ENCODE data around the gene SMAD3.

The SMAD3 gene

DNA sequence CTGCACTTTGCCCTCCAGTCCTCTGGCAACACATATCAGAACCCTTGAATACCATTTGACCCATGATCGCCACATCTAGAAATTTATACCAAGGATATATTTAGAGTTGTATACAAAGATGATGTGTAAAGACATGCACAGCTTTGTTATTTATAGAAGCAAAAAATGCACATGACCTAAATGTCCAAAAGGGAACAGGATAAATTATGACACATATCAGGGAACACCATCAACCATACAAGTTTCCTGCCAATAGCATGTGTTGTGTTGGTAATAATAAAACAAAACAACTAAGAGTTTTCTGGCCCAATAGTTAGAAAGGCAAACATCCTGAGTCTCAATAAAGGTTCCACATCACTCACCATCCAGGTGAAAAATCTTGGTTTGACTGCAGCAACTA, 137.6 kb downstream of the SMAD3 start:
- DNase-seq: no peak

DNA sequence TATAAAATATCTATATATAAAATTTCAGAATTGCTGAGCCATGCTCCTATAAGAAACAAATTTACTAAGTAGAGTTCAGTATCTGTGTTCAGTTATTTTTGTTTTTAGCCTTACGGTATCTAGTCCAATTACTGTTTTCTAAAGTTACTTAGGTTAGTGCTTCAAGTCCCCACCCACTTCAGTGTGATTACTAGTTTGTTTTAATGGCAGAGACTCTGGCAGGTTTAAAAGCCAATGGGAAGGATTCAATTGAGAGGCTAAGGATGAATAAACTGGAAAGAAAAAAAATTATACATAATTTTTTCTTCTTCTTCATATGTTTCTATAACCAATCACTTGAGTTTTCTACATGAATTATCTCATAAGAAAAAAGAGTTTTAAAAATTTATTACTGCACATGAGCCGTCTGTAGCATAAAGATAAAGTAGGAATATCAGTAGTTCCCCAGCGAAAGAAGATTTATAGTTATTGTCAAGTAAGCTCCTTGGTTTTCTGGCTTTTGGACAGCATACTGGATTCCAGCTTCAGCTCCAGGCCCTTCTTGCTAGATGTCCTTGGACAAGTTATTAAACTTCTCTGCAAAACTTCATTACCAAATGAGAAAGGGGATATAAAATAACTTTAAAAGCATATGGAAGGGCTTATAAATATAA, 142.3 kb downstream of the SMAD3 start:
- DNase-seq: no peak

DNA sequence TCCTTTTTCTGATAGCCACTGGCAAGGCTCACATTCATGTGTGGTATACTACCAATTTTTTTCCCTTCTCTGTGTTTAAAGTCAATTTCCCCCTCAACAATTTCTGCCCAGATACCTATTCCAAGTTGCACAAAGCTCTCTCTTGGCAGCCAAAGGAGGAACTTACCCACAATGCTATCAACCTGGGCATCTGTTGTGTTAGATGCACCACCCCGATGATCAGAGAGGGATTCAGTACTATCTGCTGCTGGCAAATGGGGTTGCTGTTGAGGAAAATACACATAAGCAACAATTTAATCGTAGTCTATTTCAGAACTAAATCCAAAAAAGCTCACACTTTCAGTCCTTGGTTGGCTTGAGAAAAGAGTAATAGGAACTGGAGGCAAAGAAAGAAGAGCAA, 143.0 kb downstream of the SMAD3 start:
- DNase-seq: no peak

DNA sequence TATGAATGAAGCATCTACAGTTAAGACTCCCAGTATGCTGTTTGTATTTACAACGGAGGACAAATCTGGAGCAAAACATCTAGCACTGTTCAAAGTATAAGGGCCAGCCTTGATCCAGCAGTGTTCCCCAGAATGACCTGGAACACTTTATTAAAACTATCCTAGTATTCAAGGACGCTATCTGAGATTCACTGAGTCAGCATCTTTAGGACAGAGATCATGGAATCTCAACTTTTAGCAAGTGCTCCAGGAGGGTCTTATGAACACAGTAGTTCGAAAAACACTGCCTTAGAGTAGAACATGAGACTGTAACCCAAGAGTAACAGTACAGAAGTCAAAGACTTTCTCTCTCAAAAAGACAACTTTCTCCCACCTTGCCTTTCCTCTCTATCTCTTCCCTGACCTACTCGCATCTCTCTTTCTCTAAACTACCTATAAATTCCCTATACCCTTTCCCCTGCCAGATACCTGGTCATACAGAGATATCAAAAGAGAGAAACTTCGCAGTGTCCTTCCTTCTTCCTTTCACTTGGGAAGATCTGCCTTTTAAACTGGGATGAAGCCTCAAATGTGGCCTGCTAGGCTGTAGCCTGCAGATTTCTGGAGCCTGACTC, 145.3 kb downstream of the SMAD3 start:
- no peak for DNase-seq

DNA sequence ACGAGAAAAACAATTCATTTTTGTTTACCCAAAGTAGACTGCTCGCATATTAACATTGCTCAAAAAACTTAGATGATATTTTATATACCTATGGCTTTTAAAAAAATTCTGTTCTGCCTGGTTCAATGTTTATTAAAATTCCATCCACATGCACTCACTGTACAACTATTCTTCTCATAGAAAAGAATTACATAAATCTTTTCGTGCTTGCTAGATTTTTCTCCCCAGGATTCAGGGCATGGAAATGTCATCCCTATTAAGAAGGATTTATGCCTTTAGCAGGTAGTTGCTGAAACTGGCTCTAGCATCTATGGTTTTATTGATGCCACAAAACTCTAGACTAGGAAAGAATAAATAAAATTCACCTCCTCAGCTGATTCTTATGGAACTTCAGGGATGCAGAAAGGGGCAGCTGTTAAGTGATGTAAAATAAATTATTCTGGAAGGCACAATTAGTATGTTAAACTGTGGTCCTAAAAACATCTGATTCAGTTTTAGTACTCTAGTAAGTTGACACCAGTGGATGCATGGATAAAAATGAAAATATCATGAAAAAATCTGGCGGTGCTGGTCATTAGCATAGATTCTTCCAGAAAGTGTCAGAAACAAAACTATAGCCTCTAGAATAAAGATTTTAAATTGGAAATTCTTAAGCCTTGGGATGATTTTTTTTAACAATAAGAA, 147.4 kb downstream of the SMAD3 start:
- no peak for DNase-seq

DNA sequence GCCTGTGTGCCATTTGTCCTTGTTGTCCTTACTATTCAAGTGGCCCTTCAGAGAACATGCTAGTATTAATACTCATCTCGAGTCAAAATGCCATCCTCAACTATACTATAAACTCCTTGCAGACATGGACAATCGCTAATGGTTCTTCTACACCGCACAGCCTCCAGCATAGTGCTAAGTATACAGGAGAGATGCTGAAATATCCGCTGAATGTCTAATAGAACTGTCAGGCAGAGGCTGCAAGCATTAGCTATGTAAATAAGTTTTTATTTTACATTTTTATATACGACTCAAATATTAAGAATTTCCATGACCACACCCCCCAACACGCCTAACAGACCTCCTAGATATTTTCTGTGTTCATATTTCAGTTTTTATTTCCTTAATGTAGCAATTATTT, 149.7 kb downstream of the SMAD3 start:
- no peak for DNase-seq

DNA sequence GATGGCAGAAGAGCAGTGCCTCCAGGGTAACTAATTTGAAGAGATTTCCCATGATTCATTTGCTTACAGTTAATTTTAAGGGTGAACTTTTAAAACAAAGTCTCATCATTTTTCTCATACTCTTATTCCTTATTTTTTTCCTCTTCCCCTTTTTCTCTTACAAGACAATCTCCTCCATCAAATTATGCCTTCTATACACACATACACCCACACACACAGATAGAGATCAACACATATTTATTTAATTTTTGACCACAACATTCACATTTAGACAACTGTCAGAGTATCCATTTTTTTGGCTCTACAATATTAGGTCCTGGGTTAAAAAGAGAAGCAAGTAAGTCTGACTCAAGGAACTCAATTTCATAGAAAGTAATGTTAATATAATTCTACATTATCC, 151.5 kb downstream of the SMAD3 start:
- DNase-seq: no peak

DNA sequence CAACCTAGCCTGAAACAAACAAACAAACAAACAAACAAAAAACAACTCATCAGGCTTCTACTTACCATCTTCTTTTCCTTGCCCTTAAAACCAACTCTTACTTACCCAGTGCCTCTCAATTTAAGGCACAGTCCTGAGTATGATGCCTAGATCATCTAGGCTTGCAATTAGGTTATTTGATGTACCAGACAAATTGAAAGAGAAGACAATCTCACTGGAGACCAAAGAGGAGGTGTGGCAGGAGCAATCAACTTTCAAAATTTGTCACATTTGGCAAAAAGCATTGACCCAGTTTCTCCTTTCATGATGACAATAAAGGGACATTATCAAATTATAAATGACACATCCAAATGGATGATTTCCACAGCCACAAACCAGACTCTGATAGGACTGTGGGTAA, 153.0 kb downstream of the SMAD3 start:
- no peak for DNase-seq

DNA sequence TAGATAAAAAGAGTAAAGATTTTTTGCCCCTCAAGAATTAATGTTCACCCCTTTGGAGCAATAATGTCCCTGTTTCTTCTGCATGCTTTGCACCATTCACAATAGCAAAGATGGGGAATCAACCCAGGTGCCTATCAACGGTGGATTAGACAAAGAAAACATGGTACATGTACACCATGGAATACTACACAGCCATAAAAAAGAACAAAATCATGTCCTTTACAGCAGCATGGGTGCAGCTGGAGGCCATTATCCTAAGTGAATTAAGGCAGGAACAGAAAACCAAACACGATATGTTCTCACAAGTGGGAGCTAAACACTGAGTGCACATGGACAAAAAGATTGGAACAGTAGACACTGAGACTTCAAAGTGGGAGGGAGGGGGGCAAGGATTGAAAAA, 153.9 kb downstream of the SMAD3 start:
- DNase-seq: no peak

DNA sequence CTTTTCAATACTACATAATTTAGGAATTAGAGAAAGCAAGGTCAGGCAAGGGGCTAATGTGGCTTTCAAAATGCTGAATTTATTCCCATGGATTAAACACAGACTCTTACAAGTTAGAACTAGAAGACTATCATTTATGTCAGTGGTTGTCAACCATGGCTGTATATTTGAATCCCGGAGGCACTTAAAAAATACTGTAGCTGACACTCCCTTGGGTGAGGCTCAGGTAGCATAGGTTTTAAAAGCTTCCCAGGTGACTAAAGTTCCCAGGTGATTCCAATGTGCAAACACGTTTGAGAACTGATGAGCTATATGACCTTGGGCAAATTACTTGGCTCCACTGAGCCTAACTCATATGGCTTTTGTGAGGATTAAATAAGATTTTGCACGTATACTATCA, 159.5 kb downstream of the SMAD3 start:
- no peak for DNase-seq

DNA sequence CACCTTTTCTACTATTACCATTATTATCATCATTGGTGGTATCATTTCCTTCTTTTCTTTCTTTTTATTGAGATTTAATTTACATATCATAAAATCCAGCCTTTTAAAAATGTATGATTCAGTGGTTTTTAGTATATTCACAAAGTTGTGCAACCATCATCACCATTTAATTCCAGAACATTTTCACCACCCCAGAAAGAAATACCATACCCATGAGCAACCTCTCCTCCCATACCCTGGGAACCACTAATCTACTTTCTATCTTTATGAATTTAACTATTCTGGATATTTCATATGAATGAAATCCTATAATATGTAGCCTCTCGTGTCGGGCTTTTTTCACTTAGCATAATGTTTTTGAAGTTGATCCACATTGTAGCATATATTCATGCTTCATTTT, 159.9 kb downstream of the SMAD3 start:
- DNase-seq: no peak

DNA sequence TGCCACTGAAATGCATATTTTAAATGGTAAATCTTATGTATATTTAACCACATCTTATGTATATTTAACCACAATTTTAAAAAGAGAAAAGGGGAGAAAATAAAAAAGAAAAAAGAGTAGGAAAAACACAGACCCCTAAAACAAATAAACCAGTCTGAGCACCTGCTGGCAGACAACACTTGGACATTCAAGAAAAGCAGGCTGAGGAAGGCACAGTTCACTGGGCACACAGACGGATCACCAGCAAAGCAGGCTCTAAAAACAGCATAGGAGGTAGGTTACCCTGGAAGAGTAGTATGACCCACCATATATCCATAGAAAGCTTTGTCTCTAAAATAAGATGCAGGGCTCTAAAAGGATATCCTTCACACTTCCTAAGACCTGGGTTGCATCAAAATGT, 162.0 kb downstream of the SMAD3 start:
- DNase-seq: no peak

DNA sequence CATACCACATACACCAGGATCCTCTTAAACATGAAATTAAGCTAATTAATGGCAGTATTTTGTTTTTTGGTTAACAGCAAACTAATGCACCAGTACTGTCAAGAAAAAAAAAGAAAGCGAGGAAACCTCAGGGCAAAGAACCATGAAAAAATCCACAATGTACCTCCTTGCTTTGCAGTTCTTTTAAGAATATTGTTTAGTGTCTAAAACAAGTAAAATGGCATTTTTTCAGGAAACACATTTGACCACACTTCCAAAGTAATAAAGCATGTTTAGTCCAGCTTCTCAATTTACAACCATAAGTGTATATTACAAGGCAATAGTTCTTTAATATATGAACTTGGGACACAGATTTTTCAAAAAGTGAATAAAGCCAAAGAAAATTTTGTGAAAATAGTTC, 162.4 kb downstream of the SMAD3 start:
- no peak for DNase-seq

DNA sequence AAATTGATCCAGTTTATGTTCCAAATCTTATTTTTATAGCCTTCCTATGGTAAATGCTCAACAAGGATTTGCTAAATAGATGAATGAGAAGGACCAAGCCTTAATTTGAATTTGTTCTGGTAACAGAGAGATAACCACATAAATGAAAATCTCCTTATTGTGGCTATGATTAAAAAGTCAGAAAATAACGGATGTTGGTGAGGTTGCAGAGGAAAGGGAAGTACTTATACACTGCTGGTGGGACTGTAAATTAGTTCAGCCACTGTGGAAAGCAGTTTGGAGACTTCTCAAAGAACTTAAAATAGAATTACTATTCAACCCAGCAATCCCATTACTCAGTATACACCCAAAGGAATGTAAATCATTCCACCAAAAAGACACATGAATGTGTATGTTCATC, 162.9 kb downstream of the SMAD3 start:
- no peak for DNase-seq

DNA sequence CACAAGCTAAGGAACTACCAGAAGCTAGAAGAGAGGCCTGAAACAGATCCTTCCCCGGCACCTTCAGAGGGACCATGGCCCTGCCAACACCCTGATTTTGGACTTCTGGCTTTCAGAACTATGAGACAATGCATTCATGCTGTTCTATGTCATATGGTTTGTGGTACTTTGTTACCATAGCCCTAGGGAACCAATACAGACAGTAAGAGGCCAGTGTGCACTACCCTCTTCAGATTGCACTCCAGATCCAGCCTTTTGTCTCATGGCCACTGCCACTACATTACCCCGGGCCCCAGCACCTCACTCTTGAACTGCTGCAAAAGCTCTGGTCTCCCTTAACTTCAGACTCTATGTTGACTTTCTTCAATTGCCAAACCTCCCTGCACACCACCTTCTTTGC, 165.1 kb downstream of the SMAD3 start:
- DNase-seq: no peak

DNA sequence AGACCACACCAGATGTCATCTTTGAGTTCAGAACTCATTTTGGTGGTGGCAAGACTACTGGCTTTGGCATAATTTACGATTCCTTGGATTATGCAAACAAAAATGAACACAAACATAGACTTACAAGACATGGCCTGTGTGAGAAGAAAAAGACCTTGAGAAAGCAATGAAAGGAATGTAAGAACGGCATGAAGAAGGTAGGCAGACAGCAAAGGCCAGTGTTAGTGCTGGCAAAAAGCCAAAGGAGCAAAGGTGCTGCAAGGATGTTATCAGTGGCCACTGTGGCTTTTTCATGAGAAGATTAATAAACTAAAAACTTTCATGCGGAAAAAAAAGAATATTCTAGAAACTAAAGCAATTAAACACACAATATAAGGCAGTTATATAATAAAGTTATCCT, 167.2 kb downstream of the SMAD3 start:
- DNase-seq: no peak

DNA sequence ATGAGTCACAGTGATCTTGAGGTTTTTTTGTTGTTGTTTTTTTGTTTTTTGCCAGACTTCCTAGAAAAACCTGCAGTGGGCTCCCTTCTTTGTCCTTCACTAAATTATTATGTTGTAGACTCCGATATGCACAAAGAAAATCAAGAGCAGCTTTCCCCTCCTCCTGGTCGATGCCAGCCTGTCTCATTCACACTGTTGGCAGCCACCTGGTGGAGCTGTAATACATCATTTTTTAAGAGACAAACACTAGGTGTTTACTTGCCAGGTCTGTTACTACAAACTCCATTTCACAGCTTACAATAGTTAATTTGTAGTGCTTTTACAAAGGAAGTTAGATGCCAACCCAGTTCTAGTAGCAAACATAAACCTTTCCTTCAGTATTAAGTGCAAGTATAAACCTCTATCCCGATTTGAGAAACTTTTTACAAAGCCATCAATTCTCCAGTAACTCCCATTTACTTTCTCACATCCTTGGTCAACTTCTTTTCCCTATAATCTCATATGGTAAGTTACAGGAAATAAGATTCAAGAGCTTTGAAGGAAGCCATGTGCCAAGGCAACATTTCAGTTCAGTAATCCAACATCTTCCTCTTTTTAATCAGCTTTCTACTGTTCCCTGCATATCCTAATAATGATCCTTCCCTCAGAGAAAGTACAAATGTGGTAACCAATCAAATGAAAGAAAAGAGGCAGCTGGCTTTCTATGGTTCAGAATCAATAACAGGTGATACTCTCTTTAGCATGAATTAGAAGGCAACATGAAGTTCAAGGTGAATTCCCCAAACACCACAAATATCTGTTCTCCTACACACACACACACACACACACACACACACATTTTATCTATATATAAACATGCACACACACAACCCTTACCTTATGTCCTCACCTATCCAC, 175.1 kb downstream of the SMAD3 start:
- no peak for DNase-seq

DNA sequence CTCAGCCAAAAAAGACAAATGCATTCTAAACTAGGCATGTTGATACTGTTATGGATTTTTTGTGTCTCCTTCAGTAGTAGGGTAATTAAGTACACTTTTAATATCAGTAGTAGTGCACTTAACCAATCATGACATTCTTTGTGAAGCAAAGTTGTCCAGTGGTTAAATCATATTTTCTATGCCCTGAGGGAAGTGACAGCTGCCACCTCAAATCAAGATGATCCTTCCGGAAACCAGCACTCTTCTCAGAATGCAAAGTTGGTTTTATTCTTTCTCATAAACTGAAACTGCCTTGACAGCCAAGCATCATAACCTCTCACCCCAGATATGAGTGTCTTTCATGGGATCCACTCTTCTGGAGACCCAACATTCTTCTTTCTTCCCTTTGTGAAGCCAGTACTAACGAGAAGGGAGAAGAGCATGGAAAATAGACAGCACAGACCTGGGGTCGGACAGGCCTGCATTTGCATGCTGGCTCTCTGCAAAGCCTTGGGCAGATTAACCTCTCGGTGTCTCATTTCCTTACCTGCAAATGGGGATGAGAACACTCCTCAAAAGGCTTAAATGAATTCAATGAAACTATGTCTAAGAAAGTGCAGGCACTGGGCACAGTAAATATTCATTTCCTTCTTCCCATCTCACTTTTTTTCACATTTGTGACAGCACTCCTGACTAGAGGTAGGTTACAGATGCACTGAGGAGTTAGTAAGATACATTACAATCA, 175.9 kb downstream of the SMAD3 start:
- DNase-seq: no peak

DNA sequence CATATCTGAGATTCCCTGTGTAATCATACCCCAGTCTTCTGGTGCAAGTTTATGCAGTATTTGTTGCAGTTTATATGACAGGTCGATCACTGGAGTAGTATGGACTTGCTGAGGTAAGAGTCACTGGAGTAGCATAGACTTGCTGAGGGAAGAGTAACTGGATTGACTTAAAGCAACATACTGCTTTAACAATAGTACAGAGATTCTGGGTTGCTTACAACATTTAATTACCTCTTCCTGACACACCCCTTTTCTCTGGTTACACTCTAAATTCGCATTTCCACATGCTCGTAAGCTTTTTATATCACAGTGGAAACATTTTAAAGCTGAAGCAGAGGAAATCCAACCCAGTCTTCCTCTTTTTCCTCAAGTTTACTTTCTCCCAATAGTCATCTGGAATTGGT, 177.3 kb downstream of the SMAD3 start:
- no peak for DNase-seq

All from right hindlimb (tissue), 1 donor.